Smooth muscle cell (in vitro differentiated cells): Measurements from ENCODE around the gene RBM5. TPM values are rescaled to one million over a fixed set of nuclear protein-coding genes. Genes with fewer than 3 reads are reported as not detected.

Source experiments
- DNase-seq: peaks from one replicate; lab custom pipeline; 2025; ENCODE audit not compliant: unreplicated experiment; lab: John Stamatoyannopoulos, UW
- H2AFZ ChIP-seq: fragments of 200-600 bp; sonication (generic); 2 replicates; pipeline ENCODE4 v1.6.0; 2016; ENCODE audit warnings: antibody characterized with exemption, low read depth, mild to moderate bottlenecking
- H3F3A ChIP-seq: fragments of 200-600 bp; sonication (generic); 2 replicates; pipeline ENCODE4 v1.6.0; 2017; ENCODE audit warnings: antibody characterized with exemption, low read depth
- H3K27ac ChIP-seq: fragments of 200-600 bp; sonication (generic); 2 replicates; pipeline ENCODE4 v1.5.1; 2016; ENCODE audit warnings: low read depth, mild to moderate bottlenecking
- H3K27me3 ChIP-seq: fragments of 200-600 bp; sonication (generic); 2 replicates; pipeline ENCODE4 v1.6.1; 2016; ENCODE audit warnings: low read depth, mild to moderate bottlenecking
- H3K36me3 ChIP-seq: fragments of 200-600 bp; sonication (generic); 2 replicates; pipeline ENCODE4 v1.5.1; 2016; ENCODE audit warnings: low read depth
- H3K4me1 ChIP-seq: fragments of 200-600 bp; sonication (generic); 2 replicates; pipeline ENCODE4 v1.5.1; 2016; ENCODE audit warnings: low read depth
- H3K4me2 ChIP-seq: fragments of 200-600 bp; sonication (generic); 2 replicates; pipeline ENCODE4 v1.6.0; 2016; ENCODE audit warnings: mild to moderate bottlenecking
- H3K4me3 ChIP-seq: fragments of 200-600 bp; sonication (generic); 2 replicates; pipeline ENCODE4 v1.5.1; 2016; ENCODE audit warnings: mild to moderate bottlenecking
- H3K79me2 ChIP-seq: fragments of 200-600 bp; sonication (generic); 2 replicates; pipeline ENCODE4 v1.6.0; 2016; ENCODE audit warnings: low read depth, mild to moderate bottlenecking
- H3K9ac ChIP-seq: fragments of 200-600 bp; sonication (generic); 2 replicates; pipeline ENCODE4 v1.6.0; 2016; ENCODE audit warnings: low read depth
- H3K9me3 ChIP-seq: fragments of 200-600 bp; sonication (generic); replicated peaks from 2 replicates; pipeline ENCODE4 v1.5.1; 2016; ENCODE audit warnings: low read depth
- H4K20me1 ChIP-seq: fragments of 200-600 bp; sonication (generic); 2 replicates; pipeline ENCODE4 v1.6.0; 2016; ENCODE audit warnings: low read depth
- CTCF ChIP-seq: fragments of 200-600 bp; sonication (generic); IDR thresholded peaks from 2 replicates; pipeline ENCODE4 v1.5.1; 2017; ENCODE audit warnings: borderline replicate concordance, mild to moderate bottlenecking, antibody characterized with exemption; ENCODE audit not compliant: insufficient read depth, poor library complexity, severe bottlenecking
- WGBS: methylation state at CpG from one replicate; pipeline ENCODE4 v1.1.7; 2016; ENCODE audit warnings: low lambda C conversion rate; 5-methylcytosine and 5-hydroxymethylcytosine counted together
- polyA plus RNA-seq: library from polyadenylated mRNA; unstranded; fragments of >200 nt; fragmentation: Nextera tagmentation; extraction: Ambion mirVana; gene quantifications from 2 replicates; pipeline ENCODE4 v1.2.1, GENCODE V29; 2016
- total RNA-seq: library from RNA; depleted of rRNA; stranded (reverse); fragments of >200 nt; gene quantifications from 2 replicates; pipeline ENCODE4 v1.2.3, GENCODE V29; 2014

The RBM5 gene
- total and polyA plus RNA-seq, 2 experiments from 2014 or later: 56.0 to 151 TPM

GRCh38 chr3:50140990-50141389, 52.3 kb downstream of the RBM5 start:
- H3K4me2 ChIP-seq: no peak overlapping the region
- no peak overlapping the region for H3K4me3 ChIP-seq
- no peaks in the 10 kb centered on the region for H3K79me2 ChIP-seq
- WGBS: 93% methylated on average over 12 of the region's 12 CpGs
- no peaks in the 10 kb centered on the region for H4K20me1 ChIP-seq
- no peak overlapping the region for H3K9ac ChIP-seq
- H3K36me3 ChIP-seq: no peaks in the 10 kb centered on the region
- peaks cover 33% of the 10 kb centered on the region for H3K4me1 ChIP-seq
- DNase-seq: no peak
- H3K27ac ChIP-seq: no peak overlapping the region
- H3F3A ChIP-seq: no peaks in the 10 kb centered on the region
- no peak overlapping the region for H2AFZ ChIP-seq
- no peaks in the 10 kb centered on the region for H3K27me3 ChIP-seq
- no peak for TF ChIP-seq CTCF
- H3K9me3 ChIP-seq: no peaks in the 10 kb centered on the region

- H4K20me1 ChIP-seq: no peaks in the 10 kb centered on the region
- WGBS: 50% methylated on average over 3 of the region's 3 CpGs
- H3K36me3 ChIP-seq: no peaks in the 10 kb centered on the region
- H3K27ac ChIP-seq: no peak overlapping the region
- no peak overlapping the region for H3K9ac ChIP-seq
- no peak overlapping the region for H3K4me3 ChIP-seq
- H3K9me3 ChIP-seq: no peaks in the 10 kb centered on the region
- no peak for DNase-seq
- no peak overlapping the region for H2AFZ ChIP-seq
- H3F3A ChIP-seq: no peaks in the 10 kb centered on the region
- TF ChIP-seq CTCF: no peak
- H3K79me2 ChIP-seq: no peaks in the 10 kb centered on the region
- peaks cover 3% of the 10 kb centered on the region for H3K4me1 ChIP-seq
- H3K27me3 ChIP-seq: no peaks in the 10 kb centered on the region
- no peak overlapping the region for H3K4me2 ChIP-seq
These were observed 57.7 kb downstream of the RBM5 start for GRCh38 chr3:50146316-50146901.

GRCh38 chr3:50147016-50147415, 58.3 kb downstream of the RBM5 start:
- Histone ChIP-seq H3F3A (no peaks in the 10 kb centered on the region), H3K79me2 (no peaks in the 10 kb centered on the region), H3K27ac (no peak overlapping the region), H2AFZ (no peak overlapping the region), H4K20me1 (no peaks in the 10 kb centered on the region), H3K27me3 (no peaks in the 10 kb centered on the region), H3K9me3 (no peaks in the 10 kb centered on the region), H3K4me2 (no peak overlapping the region), H3K4me3 (no peak overlapping the region), H3K9ac (no peak overlapping the region), H3K36me3 (no peaks in the 10 kb centered on the region), H3K4me1 (peaks cover 7% of the 10 kb centered on the region)
- WGBS: 97% methylated on average over 7 of the region's 7 CpGs
- no peak for DNase-seq
- TF ChIP-seq CTCF: no peak

GRCh38 chr3:50147447-50147846, 58.7 kb downstream of the RBM5 start:
- Histone ChIP-seq H3K4me3 (no peak overlapping the region), H3K9ac (no peak overlapping the region), H4K20me1 (no peaks in the 10 kb centered on the region), H3K4me1 (peaks cover 7% of the 10 kb centered on the region), H2AFZ (no peak overlapping the region), H3K4me2 (no peak overlapping the region), H3K79me2 (no peaks in the 10 kb centered on the region), H3K27me3 (no peaks in the 10 kb centered on the region), H3K9me3 (no peaks in the 10 kb centered on the region), H3K27ac (no peak overlapping the region), H3K36me3 (no peaks in the 10 kb centered on the region), H3F3A (no peaks in the 10 kb centered on the region)
- TF ChIP-seq CTCF: no peak
- 72% methylated on average over 2 of the region's 2 CpGs for WGBS
- no peak for DNase-seq
